Stimulated activated naive CD8-positive, alpha-beta T cell treated with anti-CD3 and anti-CD28 coated beads, Interleukin-15, Interleukin-2, amounts not matched to agents 100 U/mL and 50 U/mL, for 24 hours (primary cell): ENCODE data around the gene IL31RA.
"Not testable (repeated sequence)": the region's sequence is repeated elsewhere in the genome, so short reads cannot be mapped to it uniquely, and the experiment has no call there.

ENCODE experiments used
- ATAC-seq: fragments of 150-1000 bp; cut with Tn5 transposase; one replicate; pipeline ENCODE4 v1.10.0; 2021
- DNase-seq: peaks from one replicate; pipeline ENCODE4 v3.0.0; 2021

The IL31RA gene

GRCh38 chr5:55926476-55926875, 75.3 kb downstream of the IL31RA start:
- DNase-seq (no peak), ATAC-seq (no peak)

- ATAC-seq (no peak), DNase-seq (no peak)
Observed at GRCh38 chr5:55927861-55928655, 76.9 kb downstream of the IL31RA start.

GRCh38 chr5:55929020-55929799, 78.1 kb downstream of the IL31RA start:
- DNase-seq (no peak), ATAC-seq (no peak)

- DNase-seq, result no peak
- no peak for ATAC-seq
Observed at GRCh38 chr5:55932700-55933099, 81.5 kb downstream of the IL31RA start.

- DNase-seq (no peak), ATAC-seq (no peak)
Observed at GRCh38 chr5:55933377-55934114, 82.4 kb downstream of the IL31RA start.

- DNase-seq, result no peak
- no peak for ATAC-seq
Observed at GRCh38 chr5:55934115-55934613, 83.0 kb downstream of the IL31RA start.

GRCh38 chr5:55934720-55935119, 83.6 kb downstream of the IL31RA start:
- DNase-seq, result no peak
- ATAC-seq, result no peak

GRCh38 chr5:55935371-55935770, 84.2 kb downstream of the IL31RA start:
- no peak for ATAC-seq
- no peak for DNase-seq

- ATAC-seq, result peak; percentile 80
- peak; percentile 84 for DNase-seq
Observed at GRCh38 chr5:55936100-55936693, 85.0 kb downstream of the IL31RA start.

GRCh38 chr5:55937598-55937997, 86.4 kb downstream of the IL31RA start:
- ATAC-seq, DNase-seq: not testable (repeated sequence)

- not testable (repeated sequence) for ATAC-seq, DNase-seq
Observed at GRCh38 chr5:55941154-55941553, 90.0 kb downstream of the IL31RA start.

- no peak for ATAC-seq
- no peak for DNase-seq
Observed at GRCh38 chr5:55959208-55959607, 108.1 kb downstream of the IL31RA start.

GRCh38 chr5:55960779-55961178, 109.6 kb downstream of the IL31RA start:
- ATAC-seq (no peak), DNase-seq (no peak)

GRCh38 chr5:55965525-55965924, 114.4 kb downstream of the IL31RA start:
- ATAC-seq, result no peak
- no peak for DNase-seq

- no peak for ATAC-seq
Observed at GRCh38 chr5:55966284-55966683, 115.1 kb downstream of the IL31RA start.

GRCh38 chr5:55969956-55970355, 118.8 kb downstream of the IL31RA start:
- ATAC-seq, result no peak
- DNase-seq, result no peak

More at GRCh38 chr5:55966284-55966683, 115.1 kb downstream of the IL31RA start:
- DNase-seq, result no peak
